ENCODE results near the gene CXCL14.

- TF ChIP-seq, protein P1, sequence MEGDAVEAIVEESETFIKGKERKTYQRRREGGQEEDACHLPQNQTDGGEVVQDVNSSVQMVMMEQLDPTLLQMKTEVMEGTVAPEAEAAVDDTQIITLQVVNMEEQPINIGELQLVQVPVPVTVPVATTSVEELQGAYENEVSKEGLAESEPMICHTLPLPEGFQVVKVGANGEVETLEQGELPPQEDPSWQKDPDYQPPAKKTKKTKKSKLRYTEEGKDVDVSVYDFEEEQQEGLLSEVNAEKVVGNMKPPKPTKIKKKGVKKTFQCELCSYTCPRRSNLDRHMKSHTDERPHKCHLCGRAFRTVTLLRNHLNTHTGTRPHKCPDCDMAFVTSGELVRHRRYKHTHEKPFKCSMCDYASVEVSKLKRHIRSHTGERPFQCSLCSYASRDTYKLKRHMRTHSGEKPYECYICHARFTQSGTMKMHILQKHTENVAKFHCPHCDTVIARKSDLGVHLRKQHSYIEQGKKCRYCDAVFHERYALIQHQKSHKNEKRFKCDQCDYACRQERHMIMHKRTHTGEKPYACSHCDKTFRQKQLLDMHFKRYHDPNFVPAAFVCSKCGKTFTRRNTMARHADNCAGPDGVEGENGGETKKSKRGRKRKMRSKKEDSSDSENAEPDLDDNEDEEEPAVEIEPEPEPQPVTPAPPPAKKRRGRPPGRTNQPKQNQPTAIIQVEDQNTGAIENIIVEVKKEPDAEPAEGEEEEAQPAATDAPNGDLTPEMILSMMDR (IDR thresholded peaks at IDR 0.05) = no peak
- no peak for TF ChIP-seq EZH2 (IDR thresholded peaks at IDR 0.05; ENCODE audit: borderline replicate concordance, insufficient read depth, low read depth, low read length, poor library complexity, severe bottlenecking)
These were observed 3.4 kb upstream of the CXCL14 start for GRCh38 chr5:135582099-135582781.

All from B cell (primary cell).